ENCODE results near the gene SELENON. TPM values are rescaled to one million over a fixed set of nuclear protein-coding genes. Genes with fewer than 3 reads are reported as not detected.

Gene SELENON
- total and polyA plus RNA-seq, 9 of the 15 experiments (the other 6 are each of a cell fraction or from before 2014, with no cell fraction given): 0.43 to 26.7 (median 7.0) TPM

DNA sequence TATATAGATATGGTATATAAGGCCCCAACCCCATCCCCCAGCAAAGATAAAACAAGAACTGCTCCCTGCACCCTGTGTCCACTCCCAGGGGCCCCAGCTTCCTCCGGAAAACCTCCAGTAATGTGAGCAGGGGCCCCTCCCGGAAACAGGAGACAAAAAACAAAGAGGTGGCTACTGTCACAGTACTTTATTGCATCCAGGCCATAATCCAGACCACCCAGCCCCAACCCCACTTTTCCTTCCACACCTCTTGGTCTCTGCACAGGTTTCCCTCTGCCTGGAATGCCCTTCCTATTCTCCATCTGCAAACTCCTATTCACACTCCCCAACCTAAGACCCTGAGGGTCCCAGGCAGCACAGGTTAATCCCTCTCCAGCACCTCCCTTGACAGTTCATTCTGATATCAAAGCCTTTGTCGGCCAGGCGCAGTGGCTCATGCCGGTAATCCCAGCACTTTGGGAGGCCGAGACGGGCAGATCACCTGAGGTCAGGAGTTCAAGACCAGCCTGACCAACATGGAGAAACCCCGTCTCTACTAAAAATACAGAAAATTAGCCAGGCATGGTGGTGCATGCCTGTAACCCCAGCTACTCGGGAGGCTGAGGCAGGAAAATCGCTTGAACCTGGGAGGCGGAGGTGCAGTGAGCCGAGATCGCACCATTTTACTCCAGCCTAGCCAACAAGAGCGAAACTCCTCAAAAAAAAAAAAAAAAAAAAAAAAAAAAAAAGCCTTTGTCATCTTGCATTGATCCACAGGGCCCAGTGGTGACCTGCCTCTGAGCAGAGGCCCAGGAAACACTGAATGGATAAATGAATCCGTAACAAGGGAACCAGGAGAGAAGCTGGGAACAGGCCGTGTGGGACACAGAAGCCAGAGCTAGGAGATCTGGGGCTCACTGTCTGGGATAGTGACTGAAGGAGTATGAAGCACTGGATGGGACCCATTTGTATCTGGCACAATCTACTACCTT lies 61.6 kb downstream of the SELENON start (continued):
- TF ChIP-seq, protein P1, sequence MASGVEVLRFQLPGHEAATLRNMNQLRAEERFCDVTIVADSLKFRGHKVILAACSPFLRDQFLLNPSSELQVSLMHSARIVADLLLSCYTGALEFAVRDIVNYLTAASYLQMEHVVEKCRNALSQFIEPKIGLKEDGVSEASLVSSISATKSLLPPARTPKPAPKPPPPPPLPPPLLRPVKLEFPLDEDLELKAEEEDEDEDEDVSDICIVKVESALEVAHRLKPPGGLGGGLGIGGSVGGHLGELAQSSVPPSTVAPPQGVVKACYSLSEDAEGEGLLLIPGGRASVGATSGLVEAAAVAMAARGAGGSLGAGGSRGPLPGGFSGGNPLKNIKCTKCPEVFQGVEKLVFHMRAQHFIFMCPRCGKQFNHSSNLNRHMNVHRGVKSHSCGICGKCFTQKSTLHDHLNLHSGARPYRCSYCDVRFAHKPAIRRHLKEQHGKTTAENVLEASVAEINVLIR (CRISPR knock-in tag; IDR thresholded peaks at IDR 0.05): 0 out of 2 replicates have a peak, but pooled peaks have one; percentile 15
- peak; percentile 80; the same call in 1 of the 2 replicates for TF ChIP-seq HDAC2 (IDR thresholded peaks at IDR 0.05)
- TF ChIP-seq SMARCE1 (IDR thresholded peaks at IDR 0.05): peak; percentile 96
- TF ChIP-seq, protein P2, sequence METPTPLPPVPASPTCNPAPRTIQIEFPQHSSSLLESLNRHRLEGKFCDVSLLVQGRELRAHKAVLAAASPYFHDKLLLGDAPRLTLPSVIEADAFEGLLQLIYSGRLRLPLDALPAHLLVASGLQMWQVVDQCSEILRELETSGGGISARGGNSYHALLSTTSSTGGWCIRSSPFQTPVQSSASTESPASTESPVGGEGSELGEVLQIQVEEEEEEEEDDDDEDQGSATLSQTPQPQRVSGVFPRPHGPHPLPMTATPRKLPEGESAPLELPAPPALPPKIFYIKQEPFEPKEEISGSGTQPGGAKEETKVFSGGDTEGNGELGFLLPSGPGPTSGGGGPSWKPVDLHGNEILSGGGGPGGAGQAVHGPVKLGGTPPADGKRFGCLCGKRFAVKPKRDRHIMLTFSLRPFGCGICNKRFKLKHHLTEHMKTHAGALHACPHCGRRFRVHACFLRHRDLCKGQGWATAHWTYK (CRISPR knock-in tag; IDR thresholded peaks at IDR 0.05): no peak
- TF ChIP-seq, protein P3, sequence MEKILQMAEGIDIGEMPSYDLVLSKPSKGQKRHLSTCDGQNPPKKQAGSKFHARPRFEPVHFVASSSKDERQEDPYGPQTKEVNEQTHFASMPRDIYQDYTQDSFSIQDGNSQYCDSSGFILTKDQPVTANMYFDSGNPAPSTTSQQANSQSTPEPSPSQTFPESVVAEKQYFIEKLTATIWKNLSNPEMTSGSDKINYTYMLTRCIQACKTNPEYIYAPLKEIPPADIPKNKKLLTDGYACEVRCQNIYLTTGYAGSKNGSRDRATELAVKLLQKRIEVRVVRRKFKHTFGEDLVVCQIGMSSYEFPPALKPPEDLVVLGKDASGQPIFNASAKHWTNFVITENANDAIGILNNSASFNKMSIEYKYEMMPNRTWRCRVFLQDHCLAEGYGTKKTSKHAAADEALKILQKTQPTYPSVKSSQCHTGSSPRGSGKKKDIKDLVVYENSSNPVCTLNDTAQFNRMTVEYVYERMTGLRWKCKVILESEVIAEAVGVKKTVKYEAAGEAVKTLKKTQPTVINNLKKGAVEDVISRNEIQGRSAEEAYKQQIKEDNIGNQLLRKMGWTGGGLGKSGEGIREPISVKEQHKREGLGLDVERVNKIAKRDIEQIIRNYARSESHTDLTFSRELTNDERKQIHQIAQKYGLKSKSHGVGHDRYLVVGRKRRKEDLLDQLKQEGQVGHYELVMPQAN (IDR thresholded peaks at IDR 0.05; ENCODE audit: borderline replicate concordance): peak; percentile 53; the same call in 1 of the 2 replicates
- no peak for TF ChIP-seq ZNF644 (tag; IDR thresholded peaks at IDR 0.05; ENCODE audit: low read depth)
- peak; percentile 94 for TF ChIP-seq RNF2 (IDR thresholded peaks at IDR 0.05)
- TF ChIP-seq ZBTB5 (IDR thresholded peaks at IDR 0.05): no peak
- TF ChIP-seq EP300 (IDR thresholded peaks at IDR 0.05; ENCODE audit: low read length): peak; percentile 43; the same call in 1 of the 2 replicates
- TF ChIP-seq, protein P4, sequence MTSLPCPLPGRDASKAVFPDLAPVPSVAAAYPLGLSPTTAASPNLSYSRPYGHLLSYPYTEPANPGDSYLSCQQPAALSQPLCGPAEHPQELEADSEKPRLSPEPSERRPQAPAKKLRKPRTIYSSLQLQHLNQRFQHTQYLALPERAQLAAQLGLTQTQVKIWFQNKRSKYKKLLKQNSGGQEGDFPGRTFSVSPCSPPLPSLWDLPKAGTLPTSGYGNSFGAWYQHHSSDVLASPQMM (CRISPR knock-in tag; IDR thresholded peaks at IDR 0.05): no peak
- TF ChIP-seq CEBPG (CRISPR knock-in tag; IDR thresholded peaks at IDR 0.05): no peak
- TF ChIP-seq CEBPG (tag; conservative IDR thresholded peaks at IDR 0.05 in 1 of 2, IDR thresholded peaks at IDR 0.05 in 1 of 2): no peak
- no peak for TF ChIP-seq ATF1 (CRISPR knock-in tag; IDR thresholded peaks at IDR 0.05)
- TF ChIP-seq ATF1 (tag; IDR thresholded peaks at IDR 0.05): peak; percentile 40; the same call in 1 of the 2 replicates
- no peak for TF ChIP-seq RBM14 (IDR thresholded peaks at IDR 0.05; ENCODE audit: borderline replicate concordance, insufficient read depth, low read depth, low read length)
- TF ChIP-seq KDM5B (IDR thresholded peaks at IDR 0.05; ENCODE audit: insufficient replicate concordance, low read depth, low read length): no peak
- TF ChIP-seq CBFB (CRISPR knock-in tag; IDR thresholded peaks at IDR 0.05): no peak
- TF ChIP-seq PRPF4 (IDR thresholded peaks at IDR 0.05; ENCODE audit: insufficient read depth, low read depth, low read length, poor library complexity, severe bottlenecking): no peak
- peak; percentile 17; the same call in 1 of the 2 replicates for TF ChIP-seq ELF2 (CRISPR knock-in tag; IDR thresholded peaks at IDR 0.05)
- TF ChIP-seq SPI1 (IDR thresholded peaks at IDR 0.05; ENCODE audit: borderline replicate concordance, low read depth, low read length): 0 out of 2 replicates have a peak, but pooled peaks have one; percentile 28
- TF ChIP-seq ETV5 (CRISPR knock-in tag; IDR thresholded peaks at IDR 0.05; ENCODE audit: low read depth): peak; percentile 92

All from K562 (cell line).